GM20000 (cell line): ENCODE data around the gene NDE1.
"Not testable (repeated sequence)": the region's sequence is repeated elsewhere in the genome, so short reads cannot be mapped to it uniquely, and the experiment has no call there.

ENCODE experiments used
- DNase-seq: peaks from one replicate; pipeline ENCODE4 v3.0.0; 2012; ENCODE audit warnings: low spot score
- TF ChIP-seq, protein P1 (sequence below): IDR thresholded peaks from 2 replicates; pipeline ENCODE4 v1.5.1; 2012; ENCODE audit warnings: mild to moderate bottlenecking, control low read depth; ENCODE audit errors: extremely low read depth, missing control alignments

The NDE1 gene

GRCh38 chr16:15723808-15724207 lies 73.8 kb downstream of the NDE1 start:
- DNase-seq: no peak
- TF ChIP-seq, protein P1, sequence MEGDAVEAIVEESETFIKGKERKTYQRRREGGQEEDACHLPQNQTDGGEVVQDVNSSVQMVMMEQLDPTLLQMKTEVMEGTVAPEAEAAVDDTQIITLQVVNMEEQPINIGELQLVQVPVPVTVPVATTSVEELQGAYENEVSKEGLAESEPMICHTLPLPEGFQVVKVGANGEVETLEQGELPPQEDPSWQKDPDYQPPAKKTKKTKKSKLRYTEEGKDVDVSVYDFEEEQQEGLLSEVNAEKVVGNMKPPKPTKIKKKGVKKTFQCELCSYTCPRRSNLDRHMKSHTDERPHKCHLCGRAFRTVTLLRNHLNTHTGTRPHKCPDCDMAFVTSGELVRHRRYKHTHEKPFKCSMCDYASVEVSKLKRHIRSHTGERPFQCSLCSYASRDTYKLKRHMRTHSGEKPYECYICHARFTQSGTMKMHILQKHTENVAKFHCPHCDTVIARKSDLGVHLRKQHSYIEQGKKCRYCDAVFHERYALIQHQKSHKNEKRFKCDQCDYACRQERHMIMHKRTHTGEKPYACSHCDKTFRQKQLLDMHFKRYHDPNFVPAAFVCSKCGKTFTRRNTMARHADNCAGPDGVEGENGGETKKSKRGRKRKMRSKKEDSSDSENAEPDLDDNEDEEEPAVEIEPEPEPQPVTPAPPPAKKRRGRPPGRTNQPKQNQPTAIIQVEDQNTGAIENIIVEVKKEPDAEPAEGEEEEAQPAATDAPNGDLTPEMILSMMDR: no peak

- no peak for DNase-seq
- TF ChIP-seq, protein P1: no peak
These were observed 75.7 kb downstream of the NDE1 start for GRCh38 chr16:15725641-15726240.

DNA sequence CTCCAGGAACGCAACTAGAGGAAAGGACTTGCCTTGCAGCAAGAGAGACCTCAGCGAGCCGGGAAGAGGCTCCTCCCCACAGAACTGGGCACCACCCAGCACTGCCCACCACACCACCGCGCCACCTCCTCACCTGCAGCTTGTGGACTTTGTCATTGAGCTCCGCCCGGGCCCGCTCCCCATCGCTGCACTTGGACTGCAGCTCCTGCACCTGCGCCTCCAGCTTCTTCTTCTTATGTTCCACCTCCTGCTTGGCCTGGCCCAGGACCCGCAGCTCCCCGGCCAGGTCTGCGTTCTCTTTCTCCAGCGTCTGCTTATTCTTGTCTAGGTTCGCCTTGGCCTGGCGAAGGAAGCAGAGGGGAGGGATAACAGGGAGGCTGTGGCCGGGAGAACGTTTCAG lies 76.7 kb downstream of the NDE1 start:
- DNase-seq: no peak
- TF ChIP-seq, protein P1: no peak

DNA sequence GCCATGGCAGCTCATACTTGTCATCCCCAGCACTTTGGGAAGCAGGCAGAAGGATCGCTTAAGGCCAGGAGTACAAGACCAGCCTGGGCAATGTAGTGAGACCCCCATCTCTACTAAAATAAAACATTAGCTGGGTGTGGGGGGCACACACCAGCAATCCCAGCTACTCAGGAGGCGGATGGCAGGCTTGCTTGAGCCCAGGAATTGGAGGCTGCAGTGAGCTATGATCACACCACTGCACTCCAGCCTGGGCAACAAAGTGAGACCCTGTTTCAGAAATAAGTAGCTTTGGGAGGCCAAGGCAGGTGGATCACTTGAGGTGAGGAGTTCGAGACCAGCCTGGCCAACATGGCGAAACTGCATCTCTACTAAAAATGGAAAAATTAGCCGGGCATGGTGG lies 77.7 kb downstream of the NDE1 start:
- not testable (repeated sequence) for DNase-seq

DNA sequence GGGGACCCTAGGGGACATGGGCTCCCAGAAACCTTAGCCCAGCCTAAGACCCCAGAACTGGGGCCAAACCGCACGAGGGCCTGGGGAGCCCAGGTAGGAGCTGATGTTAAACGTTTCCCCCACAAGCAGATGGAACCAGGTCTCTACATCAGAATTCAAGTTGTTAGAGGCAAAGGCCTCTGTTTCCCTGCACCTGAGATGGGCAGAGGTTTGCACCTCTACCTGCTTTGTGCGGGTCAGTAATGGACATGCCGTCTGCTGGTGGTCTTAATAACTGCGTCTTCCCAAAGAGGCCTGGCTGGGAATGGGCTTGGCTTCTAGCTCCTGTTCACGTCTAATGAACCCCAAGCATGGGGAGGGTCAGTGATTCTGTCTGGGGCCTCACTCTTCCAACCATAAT lies 79.1 kb downstream of the NDE1 start:
- DNase-seq: no peak
- TF ChIP-seq, protein P1: no peak

- no peak for DNase-seq
- TF ChIP-seq, protein P1: no peak
These were observed 82.4 kb downstream of the NDE1 start for GRCh38 chr16:15732416-15732815.

DNA sequence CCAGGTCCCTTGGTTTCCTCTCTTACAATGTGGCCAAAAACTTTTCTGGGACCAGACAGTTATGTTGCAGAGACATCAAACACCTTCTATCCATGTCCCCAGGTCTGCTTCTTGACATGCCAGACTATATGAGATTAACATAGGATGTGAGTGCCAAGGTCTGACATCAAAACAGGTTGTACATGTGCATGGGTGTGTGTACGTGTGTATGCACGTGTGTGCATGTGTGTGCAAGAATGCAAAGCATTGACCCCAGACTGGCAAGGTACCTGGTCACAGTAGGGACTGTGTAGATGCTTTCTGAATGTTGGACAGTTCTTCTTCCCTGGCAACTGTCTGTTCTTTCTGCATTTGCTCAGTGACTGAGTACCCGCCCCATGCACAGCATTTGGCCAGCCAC lies 85.6 kb downstream of the NDE1 start:
- DNase-seq: no peak
- TF ChIP-seq, protein P1: no peak

DNA sequence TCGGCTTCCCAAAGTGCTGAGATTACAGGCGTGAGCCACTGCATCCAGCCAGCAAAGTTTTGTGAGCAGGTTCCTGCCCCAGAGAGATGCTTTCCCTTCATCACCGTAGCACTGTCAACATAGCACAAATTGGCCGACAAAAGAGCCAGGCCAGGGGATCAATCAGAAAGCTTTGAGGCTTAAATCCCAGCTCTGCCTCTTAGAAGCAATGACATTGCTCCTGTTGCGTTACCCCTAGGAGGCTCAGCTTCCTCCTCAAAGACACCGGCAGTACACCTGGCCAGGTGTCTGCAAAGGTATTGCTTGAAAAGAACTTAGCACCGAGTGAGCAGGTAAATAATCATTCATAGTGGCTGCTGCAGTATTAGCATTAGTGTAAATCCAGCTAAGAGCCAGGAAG lies 86.5 kb downstream of the NDE1 start:
- TF ChIP-seq, protein P1: no peak
- no peak for DNase-seq
